ENCODE data around the gene STXBP5L.
"Not testable (repeated sequence)": the region's sequence is repeated elsewhere in the genome, so short reads cannot be mapped to it uniquely, and the experiment has no call there.

STXBP5L gene

GRCh38 chr3:121232309-121233225 lies 324.6 kb downstream of the STXBP5L start:
- no peak for DNase-seq

- DNase-seq = no peak
Observed at GRCh38 chr3:121243208-121243607, 335.2 kb downstream of the STXBP5L start.

GRCh38 chr3:121252676-121253075 lies 344.7 kb downstream of the STXBP5L start:
- DNase-seq = no peak

GRCh38 chr3:121269389-121269788 lies 361.4 kb downstream of the STXBP5L start:
- no peak for DNase-seq

GRCh38 chr3:121274411-121274810 lies 366.4 kb downstream of the STXBP5L start:
- no peak for DNase-seq

GRCh38 chr3:121295452-121295851 lies 387.4 kb downstream of the STXBP5L start:
- no peak for DNase-seq

- no peak for DNase-seq
Observed at GRCh38 chr3:121295979-121296378, 388.0 kb downstream of the STXBP5L start.

- DNase-seq = no peak
Observed at GRCh38 chr3:121324320-121324719, 416.3 kb downstream of the STXBP5L start.

- DNase-seq = no peak
Observed at GRCh38 chr3:121330118-121330517, 422.1 kb downstream of the STXBP5L start.

- no peak for DNase-seq
Observed at GRCh38 chr3:121330634-121331033, 422.6 kb downstream of the STXBP5L start.

GRCh38 chr3:121355960-121356359 lies 448.0 kb downstream of the STXBP5L start:
- DNase-seq = not testable (repeated sequence)

- no peak for DNase-seq
Observed at GRCh38 chr3:121362035-121362734, 454.2 kb downstream of the STXBP5L start.

- not testable (repeated sequence) for DNase-seq
Observed at GRCh38 chr3:121388308-121388707, 480.3 kb downstream of the STXBP5L start.

GRCh38 chr3:121395967-121396366 lies 488.0 kb downstream of the STXBP5L start:
- DNase-seq = not testable (repeated sequence)

GRCh38 chr3:121398051-121398450 lies 490.0 kb downstream of the STXBP5L start:
- not testable (repeated sequence) for DNase-seq

- no peak for DNase-seq
Observed at GRCh38 chr3:121399820-121400219, 491.8 kb downstream of the STXBP5L start.

GRCh38 chr3:121405631-121406030 lies 497.6 kb downstream of the STXBP5L start:
- DNase-seq = no peak

- no peak for DNase-seq
Observed at GRCh38 chr3:121411523-121411922, 503.5 kb downstream of the STXBP5L start.

- no peak for DNase-seq
Observed at GRCh38 chr3:121414924-121415323, 506.9 kb downstream of the STXBP5L start.

- DNase-seq = no peak
Observed at GRCh38 chr3:121418182-121418581, 510.2 kb downstream of the STXBP5L start.

- no peak for DNase-seq
Observed at GRCh38 chr3:121424549-121424948, 516.5 kb downstream of the STXBP5L start.

GRCh38 chr3:121430664-121431215 lies 522.7 kb downstream of the STXBP5L start:
- DNase-seq = no peak

GRCh38 chr3:121431726-121432517 lies 523.9 kb downstream of the STXBP5L start:
- DNase-seq = no peak

All from left hindlimb (tissue), 1 donor.